Measurements from ENCODE around the gene PEAK3.

Gene PEAK3, protein sequence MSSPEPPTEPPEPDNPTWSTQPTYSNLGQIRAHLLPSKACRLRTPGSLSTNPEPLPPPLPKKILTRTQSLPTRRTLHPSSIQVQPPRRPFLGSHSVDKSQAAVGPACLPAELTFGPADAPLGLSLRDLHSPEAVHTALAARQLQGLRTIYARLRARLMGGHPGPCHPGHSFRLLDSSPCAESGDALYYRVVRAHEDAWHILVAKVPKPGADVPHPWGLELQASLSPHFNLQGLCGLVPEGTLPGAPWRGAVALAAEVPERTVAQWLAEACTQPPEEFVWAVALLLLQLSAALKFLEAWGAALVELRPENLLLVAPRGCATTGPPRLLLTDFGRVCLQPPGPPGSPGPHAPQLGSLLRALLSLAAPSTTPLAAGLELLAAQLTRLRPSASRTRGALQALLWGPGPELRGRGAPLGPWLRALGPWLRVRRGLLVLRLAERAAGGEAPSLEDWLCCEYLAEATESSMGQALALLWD

DNA sequence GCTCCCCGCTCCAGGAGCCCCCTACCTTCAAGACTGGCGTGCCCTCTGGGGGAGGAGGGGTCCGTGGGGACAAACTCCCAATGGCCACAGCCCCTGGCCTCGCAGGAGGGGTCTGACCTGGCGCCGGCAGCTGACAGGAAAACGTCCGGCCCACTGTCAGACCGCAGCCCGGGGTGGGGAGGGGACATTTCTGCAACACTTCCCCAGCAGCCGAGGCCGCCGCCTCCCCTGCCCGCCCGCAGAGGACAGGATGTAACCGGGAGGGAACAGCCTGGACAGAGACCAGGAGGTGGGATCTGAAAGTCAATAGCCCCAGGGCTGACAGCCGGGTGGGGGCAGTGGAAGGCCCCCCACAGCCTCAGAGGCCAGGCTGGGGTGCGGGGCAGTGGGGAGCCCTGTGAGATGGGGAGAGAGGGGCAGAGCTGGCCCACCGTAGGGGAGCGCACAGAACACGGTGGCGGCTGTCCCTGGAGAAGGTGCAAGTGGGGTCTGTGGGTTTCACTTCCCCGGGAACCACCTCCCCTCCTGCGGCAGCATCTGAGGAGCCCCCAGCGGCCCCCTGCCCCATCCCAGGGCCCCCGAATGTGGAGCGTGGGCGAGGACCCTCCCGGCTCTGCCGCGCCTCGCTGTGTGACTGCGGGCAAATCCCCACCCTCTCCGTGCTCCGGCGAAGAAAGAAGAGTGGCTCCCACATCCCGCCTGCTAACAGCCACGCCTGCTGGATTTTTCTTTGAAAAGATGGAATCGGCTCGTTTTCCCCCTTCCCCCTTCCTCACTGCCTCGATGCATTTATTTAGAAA, at the start of gene PEAK3:
PEAK3 (minus strand) TSS at position 114 of the 800 bp plus-strand sequence. CDS start 1,244 bp downstream, outside the sequence.
- DNase-seq (ENCODE audit: low read depth in 2 of 2), result no peak

DNA sequence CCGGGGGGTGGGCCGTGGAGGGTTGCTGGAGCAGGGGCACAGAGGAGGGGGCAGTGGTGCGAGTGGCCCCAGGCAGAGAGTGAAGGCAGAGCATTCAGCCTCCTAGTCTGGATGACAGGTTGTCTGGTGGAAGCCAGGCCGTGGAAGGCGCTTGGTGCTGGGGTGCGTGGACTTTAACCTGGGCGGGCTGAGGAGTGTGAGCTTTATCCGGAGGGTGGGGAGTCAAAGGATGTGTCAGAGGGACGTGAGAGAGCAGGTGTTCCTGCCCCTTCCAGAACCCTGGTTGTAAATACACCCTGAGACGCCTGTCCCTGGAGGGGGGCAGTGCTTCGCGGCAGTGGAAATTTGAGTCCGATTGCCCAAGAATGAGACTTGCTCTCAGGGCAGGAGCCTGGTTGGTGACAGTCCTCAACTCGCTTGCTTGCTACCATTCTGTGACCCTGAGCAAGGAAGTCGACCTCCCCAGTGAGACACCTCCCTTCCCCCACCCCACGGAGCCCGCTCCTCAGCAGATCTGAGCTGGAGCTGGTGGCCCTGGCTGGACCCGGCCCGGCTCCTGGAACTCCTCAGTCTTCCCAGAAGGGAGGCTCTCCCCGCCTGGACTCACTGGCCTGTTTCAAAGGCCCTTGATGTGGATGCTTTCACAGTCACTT, 48.8 kb upstream of the PEAK3 start:
- no peak for DNase-seq (ENCODE audit: low read depth in 2 of 2)

DNA sequence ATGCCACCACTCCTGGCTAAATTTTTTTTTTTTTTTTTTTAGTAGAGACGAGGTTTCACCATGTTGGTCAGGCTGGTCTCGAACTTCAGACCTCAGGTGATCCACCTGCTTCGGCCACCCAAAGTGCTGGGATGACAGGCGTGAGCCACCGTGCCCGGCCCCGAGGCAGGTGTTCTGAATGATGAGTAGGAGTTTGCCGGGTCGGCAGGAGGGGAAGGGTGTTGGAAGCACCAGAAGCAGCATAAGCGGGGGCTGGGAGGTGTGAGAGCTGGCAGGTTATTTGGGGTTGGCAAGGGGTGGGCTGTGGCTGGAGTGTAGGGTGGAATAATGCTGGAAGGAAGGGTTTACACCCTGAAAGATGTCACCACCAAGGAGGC, 48.3 kb upstream of the PEAK3 start:
- no peak for DNase-seq (ENCODE audit: low read depth in 2 of 2)

DNA sequence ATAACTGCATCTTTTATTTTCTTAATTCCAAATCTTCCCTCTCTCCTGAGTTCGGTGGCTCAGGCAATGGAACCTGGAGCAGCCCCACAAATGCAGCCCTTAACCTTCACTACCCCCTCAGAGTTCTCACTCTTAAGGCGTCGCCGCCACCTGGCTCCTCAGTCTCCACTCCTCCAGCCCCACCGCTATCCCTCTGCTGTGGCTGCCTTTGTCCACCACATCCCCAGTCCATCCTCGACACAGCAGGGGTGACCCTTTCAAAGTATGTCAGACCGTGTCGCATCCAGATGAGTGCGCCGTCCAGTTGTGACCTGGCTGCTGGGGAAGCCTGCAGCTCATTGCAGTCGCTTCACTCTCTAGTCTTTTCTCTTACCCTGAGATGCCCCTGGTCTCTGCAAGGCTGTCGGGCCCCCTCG, 47.5 kb upstream of the PEAK3 start:
- DNase-seq (ENCODE audit: low read depth in 2 of 2), result no peak

DNA sequence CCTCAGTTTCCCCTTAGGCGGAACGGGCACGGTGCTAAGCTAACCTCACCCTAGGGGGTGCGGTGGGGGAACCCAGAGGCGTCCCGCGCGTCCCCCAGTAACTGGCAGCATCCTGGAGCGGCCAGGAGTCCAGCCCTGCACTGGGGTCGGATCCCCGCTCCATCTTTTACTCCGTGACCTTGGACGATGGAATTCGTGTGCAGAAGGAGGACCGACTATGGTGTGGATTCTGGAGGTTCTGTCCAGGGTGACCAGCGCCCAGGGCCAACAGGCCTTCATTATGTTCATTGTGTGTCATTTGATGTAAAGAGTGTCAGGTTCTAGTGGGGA, 47.1 kb upstream of the PEAK3 start:
- DNase-seq (ENCODE audit: low read depth in 2 of 2), result no peak

DNA sequence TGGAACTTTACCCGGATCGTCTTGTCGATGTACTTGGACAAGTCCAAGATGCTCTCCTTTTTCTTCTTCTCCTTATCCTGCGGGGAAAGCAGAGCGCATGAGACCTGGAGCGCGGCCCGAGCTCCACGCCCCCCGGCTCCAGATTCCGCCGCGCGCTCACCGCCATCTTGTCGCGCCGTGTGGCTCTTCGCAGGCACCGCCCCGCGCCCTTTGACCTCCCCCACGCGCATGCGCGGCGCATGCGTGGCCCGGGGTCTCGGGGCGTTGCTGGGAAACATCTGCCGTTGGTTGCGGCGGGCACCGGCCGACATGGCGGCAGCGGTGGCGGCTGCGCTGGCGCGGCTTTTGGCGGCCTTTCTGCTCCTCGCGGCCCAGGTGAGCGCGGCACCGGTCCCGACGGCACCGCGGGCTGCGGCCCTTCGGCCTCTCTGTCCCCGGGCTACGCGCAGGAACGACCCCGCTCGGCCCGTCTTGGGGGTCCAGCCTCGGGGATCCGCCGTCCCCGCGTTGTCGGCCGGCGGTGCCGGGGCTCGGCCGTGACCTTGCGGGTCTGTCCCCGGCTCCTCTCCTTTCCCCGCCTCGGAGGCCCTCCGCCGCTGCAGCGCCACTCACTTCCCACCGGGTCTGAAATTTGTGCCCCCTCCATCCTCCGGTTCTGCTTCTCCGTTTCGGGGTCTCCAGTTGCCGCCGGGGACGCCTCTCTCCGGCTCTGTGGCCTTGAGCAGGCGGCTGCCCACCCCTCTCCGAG, 46.6 kb upstream of the PEAK3 start, which contains the start of the genes LSM7 and SPPL2B:
LSM7 (minus strand) TSS at position 186 of the 748 bp plus-strand sequence; CDS start at position 166, 20 bp downstream.
SPPL2B (plus strand) TSS at position 284 of the 748 bp plus-strand sequence; CDS start at position 310, 26 bp downstream.
- DNase-seq (ENCODE audit: low read depth in 2 of 2), result peak; percentile 88 to 90

DNA sequence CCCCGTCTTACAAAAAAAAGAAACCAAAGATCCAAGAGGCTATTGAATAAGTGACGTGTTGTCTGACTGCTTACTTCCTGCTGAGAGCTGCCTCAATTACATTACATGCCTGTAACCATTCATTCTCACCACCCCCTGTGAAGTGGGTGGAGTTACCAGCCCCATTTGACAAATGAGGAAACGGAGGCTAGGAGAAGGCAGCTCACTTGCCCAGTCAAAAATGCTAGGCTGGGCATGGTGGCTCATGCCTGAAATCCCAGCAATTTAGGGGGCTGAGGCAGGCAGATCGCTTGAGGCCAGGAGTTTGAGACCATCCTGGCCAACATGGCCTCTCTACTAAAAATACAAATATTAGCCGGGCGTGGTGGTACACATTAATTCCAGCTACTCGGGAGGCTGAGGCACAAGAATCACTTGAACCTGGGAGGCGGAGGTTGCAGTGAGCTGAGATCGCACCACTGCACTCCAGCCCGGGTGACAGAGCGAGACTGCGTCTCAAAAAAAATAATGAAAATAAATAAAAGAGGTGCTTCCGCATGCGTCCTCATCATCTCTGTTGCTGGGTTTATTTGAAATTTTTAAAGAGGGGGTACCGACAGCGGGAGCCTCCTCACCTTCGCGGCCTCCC, 45.9 kb upstream of the PEAK3 start:
- DNase-seq (ENCODE audit: low read depth in 2 of 2), result peak; percentile 39 to 42

DNA sequence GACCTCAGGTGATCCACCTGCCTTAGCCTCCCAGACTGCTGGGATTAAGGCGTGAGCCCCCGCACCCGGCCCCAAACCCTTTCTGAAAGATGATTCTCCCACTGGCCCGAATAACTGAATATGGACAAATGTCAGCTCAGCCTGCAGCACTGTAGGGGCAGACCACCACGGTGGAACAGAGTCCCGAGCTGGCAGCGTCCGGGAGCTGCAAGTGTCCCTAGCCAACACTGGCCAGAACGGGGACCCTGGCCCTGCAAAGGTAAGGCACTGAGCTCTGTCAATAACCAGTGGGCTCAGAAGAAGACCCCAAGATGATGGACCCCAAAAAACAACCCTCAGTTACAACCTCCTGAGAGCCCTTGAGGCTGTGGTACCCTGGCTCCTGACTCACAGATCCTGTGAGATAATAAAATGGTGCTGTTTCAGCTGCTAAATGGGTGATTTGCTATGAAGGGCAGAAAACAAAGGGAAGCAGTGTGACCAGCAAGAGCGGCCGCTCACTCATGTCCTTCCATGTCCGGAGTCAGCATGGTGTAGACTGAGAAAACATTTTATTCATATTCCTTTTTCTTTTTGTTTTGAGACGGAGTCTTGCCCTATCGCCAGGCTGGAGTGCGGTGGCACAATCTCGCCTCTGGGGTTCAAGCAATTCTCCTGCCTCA, 44.9 kb upstream of the PEAK3 start:
- DNase-seq (ENCODE audit: low read depth in 2 of 2), result no peak

DNA sequence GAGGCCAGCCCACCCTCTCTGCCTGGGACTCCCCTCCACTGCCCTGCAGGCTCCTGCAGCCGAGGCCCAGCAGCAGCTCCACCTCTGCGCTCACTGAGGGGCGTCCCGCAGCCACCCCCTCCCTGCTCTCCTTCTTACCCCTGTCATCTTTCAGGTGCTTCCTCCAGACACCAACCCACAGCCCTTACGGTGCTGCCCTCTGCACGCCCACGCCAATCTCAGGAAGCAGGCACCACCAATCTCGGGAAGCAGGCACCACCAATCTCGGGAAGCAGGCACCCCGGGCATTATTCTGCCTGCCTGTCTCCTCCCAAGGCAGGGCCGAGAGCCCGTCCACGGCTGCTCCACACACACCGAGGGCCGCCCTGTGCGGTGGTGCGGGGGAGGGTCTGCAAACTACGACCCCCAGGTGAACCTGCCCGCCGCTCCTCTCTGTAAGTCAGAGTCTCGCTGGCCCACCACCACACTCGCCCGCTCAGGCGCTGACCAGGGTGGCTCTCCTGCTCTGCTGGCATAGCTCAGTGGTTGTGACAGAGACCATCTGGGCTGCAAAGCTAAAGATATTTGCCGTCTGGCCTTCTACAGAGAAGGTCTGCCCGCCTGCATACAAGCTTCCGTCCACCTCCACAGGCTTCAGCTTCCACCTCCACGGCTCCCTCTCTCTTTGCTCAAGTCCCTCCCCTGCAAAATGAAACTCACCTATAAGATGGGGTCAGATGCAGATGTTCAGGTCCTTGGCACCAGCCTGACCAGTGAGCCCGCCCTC, 43.5 kb upstream of the PEAK3 start:
- DNase-seq (ENCODE audit: low read depth in 2 of 2), result no peak

DNA sequence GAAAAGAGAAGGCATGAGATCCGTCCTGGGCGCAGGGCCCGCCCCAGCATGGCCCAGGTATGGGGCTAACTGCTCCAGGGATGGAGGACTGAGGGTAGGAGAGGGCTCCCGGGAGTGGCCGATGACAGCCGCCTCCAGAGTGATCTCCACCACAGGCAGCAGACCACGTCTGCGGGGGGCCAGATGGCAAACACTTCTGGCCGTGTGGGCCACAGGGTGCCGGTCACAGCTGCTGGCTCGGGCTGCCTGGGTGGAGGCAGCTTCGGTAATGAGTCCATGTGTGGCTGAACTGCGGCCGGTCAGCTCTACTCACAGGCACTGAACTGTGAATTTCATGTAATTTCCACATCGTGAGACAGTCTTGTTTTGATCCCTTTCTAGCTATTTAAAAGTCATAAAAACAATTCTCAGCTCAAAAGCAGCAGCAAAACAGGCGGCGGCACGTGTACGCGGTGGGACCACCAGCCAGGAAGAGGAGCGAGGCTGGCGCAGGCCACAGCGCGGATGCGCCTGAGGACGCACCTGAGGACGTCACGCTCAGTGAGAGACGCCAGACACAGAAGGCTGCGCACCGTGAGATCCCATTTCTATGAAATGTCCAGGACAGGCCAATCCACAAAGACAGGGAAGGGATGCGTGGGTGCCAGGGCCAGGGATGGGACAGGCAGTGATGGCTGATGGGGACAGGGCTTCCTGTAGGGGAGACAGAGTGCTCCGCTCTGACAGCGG, 42.4 kb upstream of the PEAK3 start:
- DNase-seq (ENCODE audit: low read depth in 2 of 2), result no peak

DNA sequence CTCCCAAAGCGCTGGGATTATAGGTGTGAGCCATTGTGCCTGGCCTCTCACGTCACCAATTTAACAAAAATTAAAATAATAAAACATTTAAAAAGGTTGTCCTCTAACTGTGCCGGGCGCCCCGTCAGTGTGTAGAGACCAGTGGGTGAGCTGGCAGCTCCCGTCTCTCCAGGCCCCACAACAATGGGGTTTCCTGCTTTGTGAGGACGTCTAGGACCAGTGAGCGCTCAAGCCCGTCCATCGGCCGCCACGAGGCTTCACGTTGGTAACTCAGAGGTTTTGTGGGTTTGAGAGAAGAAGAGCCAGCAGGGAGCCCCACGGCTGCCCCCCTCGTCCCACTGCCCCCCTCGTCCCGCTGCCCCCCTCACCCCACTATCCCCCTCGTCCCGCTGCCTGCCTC, 41.7 kb upstream of the PEAK3 start:
- DNase-seq (ENCODE audit: low read depth in 2 of 2), result no peak

DNA sequence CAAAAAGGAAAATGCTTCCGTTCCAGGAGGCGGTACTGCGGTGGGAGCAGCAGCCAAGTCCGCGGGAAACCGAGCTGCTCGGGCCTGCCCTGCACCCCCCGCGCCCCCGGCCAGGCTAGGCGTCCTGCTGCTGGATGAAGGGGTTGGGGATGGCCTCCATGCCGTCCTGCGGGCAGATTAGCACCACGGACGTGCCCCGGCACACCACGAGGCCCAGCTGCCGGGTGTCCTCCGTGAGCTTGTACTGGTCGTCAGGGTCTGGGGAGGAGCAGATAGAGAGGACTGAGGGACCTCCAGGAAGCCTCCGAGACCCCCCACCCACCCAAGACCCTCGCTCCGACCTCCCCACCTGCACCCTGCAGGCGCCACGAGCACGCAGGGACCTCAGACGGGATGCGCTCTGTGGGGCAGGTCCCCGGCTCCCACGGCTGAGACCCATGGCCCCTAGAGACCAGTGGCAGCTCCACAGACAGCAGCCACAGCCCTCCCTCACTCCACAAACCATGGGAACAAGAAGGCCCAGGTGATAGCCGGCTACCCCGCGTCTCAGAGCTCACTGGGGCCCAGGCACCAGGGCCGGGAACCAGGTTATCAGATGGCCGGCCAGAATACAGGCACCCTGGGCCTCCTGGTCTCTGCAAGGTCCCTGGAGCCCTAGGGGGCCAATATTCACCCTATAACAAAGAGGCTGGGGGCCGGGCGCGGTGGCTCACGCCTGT, 39.7 kb upstream of the PEAK3 start:
- DNase-seq (ENCODE audit: low read depth in 2 of 2), result no peak

DNA sequence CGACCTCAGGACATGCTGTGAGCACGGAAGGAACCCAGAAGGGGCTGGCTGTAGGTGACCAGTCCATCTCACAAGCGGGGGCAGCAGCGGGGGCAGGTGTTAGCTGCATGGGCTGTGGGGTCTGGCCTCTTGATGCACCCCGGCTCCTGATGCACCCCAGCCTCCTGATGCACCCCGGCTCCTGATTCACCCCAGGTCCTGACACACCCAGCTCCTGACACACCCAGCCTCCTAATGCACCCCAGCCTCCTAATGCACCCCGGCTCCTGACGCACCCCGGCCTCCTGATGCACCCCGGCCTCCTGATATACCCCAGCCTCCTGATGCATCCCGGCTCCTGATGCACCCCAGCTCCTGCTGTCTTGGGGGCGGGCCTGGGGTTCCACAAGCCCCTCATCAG, 39.0 kb upstream of the PEAK3 start:
- no peak for DNase-seq (ENCODE audit: low read depth in 2 of 2)

DNA sequence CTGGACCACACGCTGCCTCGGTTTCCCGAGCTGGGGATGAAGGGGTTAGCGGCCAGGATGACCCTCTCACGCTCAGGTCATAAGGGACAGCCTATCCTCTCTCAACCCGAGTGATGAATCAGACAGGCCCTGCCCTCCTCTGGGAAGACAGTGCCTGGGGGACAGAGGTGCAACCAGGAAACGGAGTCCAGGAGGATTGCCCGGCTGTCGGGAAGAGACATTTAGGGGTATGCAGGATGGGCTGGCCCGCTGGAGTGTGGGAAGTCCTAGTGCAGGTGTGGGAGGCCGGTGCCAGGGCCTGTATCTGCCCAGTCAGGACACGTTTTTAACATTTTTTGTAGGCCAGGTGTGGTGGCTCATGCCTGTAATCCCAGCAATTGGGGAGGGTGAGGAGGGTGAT, 38.1 kb upstream of the PEAK3 start:
- DNase-seq (ENCODE audit: low read depth in 2 of 2), result no peak

DNA sequence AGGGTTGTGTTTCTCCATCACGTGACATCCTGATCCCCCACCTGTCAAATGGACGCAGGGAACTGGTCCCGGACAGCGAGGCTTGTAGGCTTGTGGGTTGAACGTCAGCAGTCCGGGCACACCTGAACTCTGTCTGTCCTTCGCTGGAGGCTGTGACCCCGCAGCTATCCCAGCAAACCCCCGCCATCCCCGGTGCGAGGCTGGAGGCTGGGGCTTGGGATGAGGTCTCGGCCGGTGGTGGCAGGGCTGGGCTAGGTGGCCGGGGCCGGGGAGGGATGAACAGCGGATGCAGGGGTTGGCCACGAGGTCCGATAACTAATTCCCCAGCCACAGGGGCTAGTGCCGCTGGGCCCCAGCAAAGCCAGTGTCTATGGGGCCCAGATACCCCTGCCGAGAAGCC, 37.6 kb upstream of the PEAK3 start:
- DNase-seq (ENCODE audit: low read depth in 2 of 2), result no peak

DNA sequence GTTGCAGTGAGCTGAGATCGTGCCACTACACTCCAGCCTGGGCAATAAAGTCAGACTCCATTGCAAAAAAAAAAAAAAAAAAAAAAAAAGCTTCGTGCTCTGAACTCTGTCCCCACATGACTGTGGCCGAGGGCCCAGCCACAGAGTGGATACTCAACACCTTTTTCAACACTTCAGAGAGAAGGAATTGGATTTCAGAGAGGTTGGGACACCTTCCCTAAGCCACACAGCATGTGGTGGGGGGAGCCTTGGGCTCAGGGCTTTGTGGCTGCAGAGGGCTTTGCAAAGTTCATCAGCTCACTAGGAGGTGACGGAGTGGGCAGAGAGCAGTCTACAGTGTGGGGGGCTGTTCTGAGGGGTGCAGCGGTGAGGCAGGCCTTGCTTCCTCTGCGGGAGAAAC, 36.9 kb upstream of the PEAK3 start:
- no peak for DNase-seq (ENCODE audit: low read depth in 2 of 2)

DNA sequence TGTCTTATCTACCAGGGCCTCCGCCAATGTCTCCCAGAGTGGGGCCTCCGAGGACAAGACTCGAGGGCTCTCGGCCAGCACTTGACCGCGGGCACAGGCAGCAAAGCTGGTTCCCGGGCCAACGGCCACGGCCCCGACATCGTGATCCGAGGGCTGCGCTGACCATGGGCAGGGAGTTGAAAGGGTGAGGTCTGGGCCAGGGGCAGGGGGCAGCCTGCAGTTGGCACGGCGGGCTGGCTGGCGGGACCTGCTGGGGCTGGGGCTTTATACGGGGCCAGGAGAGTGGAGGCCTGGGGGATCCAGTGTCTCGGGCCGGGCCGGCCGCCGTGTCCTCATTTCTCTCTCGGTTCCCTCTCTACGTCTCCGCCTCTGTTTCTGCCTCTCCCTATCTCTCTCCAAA, 35.8 kb upstream of the PEAK3 start:
- no peak for DNase-seq (ENCODE audit: low read depth in 2 of 2)

DNA sequence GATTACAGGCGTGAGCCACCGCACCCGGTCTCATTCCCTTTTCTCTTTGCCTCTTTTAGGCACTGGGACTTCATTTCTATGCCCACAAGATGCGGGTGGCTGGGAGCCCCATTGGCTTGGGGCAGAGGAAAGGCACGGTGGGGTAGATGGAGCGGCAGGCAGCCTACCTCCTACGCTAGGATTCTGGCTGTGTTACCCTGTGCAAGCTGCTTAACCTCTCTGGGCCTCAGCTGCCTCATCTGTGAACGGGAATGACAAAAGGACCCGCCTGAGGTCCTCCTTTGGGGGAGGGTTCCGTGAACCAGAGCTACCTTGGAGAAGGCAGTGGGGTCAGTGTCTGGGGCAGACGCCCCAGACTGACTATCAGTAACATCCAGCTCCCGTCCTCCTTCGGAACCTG, 35.3 kb upstream of the PEAK3 start:
- DNase-seq (ENCODE audit: low read depth in 2 of 2), result no peak
